GM11168 (cell line): ENCODE data around the gene MADD.

Experiments
- in situ Hi-C: fragments of 300-500 bp; cut with MboI; formaldehyde crosslinking; loops from one replicate; pipeline ENCODE4 v1.12.0; 2022; ENCODE audit warnings: low sequenced_read_pairs; ENCODE audit not compliant: unreplicated experiment

MADD gene

DNA sequence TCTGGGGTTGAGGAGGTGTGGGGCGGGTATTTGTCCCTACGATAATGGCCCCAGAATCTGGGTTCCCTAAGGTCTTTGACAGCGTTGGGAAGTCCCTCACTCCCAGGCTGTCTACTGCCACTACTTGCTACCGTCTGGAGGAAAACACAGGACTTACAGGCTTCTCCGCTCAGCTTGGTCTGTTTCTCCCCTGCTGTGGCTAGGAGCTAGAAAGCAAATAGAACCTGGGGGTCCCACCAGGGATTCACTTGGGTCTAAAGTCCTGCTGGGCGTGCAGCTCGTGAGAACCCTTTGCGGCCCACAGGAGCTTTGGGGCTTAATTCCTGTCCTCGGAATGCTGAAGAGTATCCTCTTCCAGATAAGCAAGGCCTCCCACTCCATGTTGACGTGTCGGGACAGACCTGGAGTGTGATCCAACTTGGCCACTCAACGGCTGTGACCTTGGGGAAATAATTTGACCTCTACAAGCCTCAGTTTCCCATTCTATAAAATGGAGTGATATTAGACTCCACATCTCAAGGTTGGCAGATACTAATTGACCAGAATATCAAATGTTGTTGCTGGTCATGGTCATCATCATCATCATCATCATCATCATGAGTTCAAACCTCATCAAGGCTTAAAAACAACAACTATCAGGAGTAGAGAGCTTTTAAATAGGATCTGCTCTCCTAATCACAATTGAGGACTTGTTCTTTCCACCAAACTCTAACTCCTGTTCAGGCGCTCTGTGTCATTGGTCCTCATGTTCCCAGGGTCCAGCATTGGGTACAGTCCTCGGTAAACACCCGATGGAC, 84.2 kb downstream of the MADD start:
- in situ Hi-C loops = no loop called here

DNA sequence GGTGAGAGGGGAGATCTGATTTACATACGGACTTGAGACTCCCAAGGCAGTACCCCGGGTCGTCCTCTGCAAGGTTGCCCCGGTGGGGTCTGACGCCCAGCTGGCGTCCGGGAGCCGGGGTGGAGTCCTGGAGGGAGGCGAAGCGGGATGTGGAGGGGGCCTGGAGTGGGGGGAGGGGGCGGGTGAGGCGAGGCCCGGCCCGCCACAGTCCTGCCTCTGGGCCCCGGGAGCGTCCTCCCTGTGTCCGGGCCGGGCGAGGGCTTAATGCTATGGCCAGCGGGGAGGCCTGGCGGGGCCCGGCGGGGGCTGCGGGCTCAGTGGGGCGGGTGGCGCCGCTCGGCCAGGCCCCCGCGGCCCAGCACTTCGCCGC, 85.0 kb downstream of the MADD start:
- in situ Hi-C loops = no loop called here

DNA sequence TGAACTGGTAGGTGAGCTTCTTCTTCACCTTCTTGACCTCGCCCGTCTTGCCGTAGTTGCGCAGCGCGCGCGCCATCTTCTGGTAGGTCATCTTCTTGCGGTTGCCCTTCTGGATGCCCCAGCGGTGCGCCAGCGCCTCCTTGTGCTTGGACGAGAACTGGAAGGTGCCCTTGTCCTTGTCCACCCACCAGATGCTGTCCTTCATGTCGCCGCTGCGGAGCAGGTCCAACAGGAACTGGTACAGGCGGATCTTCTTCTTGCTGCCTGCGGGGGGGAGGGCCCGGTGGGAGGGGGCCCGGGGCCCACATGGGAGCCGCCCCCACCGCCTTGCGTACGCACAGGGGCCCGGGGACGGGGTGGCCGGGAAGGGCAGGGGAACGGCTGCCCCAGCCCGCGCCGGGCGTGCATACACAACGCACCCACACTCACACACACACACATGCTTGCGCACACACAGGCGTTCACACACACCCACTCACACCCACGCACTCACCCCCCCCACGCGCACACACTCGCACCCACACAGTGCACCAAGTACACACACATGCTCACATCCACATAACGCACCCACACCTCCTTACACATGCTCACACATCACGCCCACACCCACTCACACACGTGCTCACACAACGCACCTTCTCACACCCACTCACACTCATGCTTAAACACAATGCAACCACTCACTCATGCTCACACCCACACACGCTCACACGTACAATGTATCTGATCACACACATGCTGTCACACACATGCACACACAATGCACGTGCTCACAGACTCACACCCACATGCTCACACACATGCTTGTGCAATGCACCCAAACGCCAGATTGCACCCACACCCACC, 85.6 kb downstream of the MADD start:
- in situ Hi-C loops = no loop called here

DNA sequence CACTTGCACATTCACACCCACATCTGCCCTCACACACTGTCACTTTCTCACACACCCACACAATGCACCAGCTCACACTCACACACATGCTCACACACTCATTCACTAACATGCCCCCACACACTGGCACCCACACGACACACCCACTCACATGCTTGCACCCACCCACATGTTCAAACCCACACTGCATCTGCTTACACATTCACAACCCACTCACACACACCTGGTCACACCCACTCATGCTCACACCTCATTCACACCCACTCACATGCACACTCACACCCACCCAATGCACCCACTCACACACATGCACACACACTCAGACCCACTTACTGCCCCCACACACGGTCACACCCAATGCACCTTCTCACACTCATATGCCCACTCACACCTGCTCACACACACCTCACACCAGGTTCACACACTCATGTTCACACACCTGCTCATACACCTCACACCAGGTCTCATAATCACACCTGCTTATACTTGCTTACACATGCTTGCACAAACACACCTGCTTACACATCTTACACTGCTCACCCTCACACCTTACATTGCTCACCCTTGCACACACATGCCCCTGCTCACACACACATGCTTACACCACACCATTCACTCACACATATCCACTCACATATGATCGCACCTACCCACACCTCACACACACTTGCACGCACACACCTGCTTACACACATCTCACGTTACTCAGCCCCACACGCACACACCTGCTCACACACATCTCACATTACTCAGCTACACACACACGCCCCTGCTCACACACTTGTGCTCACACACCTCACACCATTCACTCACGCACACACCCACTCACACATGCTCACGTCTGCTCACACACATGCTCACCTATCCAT, 86.4 kb downstream of the MADD start:
- in situ Hi-C loops = no loop called here

DNA sequence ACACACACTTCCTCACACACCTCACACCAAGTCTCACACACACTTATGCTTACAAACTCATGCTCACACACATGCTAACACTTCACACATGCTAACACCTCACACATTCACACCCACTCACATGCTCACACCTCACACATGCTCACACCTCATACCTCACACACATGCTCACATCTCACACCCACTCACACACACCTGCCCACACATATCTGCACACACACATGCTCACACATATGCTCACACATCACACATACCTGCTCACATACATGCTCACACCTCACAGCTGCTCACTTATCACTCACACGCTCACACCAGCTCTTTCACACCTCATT, 87.0 kb downstream of the MADD start:
- in situ Hi-C loops = no loop called here

DNA sequence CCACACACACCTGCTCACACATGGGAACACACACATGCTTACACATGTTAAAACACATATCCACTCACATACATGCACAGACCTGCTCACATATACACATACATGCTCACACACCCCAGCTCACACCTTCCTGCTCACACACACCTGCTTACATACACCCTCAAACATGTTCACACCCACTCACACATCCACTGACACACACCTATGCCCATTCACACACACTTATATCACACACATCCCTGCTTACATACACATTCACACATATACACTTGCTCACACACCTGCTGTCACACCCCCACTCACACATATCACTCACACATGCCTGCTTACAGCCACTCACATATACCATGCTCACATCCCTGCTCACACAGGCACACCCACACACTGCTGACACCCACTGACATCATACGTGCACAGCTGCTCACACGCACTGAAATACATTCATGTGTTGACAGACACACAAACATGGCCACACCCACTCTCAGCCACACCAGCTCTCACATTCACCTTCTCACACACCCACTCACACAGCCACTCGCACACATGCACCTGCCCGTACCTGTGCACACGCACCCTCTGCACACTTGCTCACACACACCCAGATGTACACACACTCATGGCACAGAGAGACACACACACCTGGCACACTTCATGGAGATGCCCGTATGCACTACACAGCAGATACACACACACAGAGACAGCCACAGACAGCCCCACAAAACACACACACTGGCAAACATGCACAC, 88.2 kb downstream of the MADD start:
- in situ Hi-C loops = no loop called here

DNA sequence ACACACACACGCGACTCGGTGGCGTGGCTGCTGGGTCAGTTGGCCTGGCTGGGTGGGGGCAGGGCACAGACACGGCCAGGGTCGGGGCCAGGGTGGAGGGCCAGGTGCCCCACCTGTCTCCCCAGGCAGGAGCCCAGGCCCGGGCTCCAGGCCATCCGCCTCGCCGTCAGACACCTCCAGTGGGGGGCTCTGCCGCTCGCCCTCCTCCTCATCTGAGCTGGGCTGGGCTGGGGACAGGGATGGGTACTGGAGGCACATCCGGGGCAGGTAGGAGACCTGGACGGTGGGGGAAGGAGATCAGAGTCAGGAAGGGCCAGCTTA, 88.8 kb downstream of the MADD start:
- in situ Hi-C loops = no loop called here

DNA sequence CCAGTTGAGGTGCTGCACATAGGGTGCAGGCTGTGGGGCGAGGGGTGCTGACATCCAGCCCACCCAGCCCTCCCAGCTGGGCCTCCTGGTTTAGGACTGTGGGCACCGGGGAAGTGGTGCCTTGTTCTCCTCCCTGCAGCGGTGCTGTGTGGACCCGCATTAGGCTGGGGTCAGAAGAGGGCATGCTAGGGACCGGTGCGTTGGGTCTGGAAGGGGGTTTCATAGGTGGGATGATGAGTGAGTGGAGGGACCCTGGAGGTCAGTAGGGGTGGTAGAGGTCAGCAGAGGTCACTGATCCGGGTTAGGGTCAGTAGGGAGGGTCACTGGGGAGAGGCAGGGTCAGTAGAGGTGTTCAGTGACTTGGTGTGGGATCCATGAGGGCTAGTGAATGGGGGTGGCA, 89.2 kb downstream of the MADD start:
- in situ Hi-C loops = no loop called here

DNA sequence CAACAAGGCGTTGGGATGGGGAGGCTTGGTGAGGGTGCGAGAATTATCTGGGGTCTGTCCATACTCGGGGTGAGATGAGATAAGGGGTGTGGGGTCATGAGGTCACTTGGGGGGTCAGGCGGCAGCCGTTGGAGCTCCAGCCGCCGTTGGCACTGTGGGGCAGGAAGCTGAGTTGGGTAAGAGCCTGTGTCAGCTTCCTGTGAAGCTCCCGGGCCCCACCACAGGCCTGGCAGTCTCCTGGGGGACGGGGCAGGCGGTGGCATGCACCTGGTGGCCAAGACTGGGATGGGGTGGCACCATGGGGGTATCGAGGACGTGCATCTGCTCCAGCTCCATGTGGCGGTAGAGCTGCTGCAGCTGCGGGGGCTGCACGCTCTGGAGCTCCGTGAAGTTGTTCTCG, 89.7 kb downstream of the MADD start:
- in situ Hi-C loops = no loop called here

DNA sequence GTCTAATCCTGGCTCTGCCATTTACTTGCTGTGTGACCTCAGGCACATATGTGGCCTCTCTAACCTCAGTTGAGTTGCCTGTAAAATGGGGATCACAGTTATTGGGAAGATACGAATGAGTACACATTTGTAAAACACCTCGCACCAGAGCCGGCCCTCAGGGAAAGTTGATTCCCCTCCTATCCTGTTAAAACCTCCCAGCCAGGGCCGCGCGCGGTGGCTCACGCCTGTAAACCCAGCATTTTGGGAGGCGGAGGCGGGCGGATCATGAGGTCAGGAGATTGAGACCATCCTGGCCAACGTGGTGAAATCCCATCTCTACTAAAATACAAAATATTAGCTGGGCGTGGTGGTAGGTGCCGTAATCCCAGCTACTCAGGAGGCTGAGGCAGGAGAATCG, 90.4 kb downstream of the MADD start:
- in situ Hi-C loops = no loop called here

DNA sequence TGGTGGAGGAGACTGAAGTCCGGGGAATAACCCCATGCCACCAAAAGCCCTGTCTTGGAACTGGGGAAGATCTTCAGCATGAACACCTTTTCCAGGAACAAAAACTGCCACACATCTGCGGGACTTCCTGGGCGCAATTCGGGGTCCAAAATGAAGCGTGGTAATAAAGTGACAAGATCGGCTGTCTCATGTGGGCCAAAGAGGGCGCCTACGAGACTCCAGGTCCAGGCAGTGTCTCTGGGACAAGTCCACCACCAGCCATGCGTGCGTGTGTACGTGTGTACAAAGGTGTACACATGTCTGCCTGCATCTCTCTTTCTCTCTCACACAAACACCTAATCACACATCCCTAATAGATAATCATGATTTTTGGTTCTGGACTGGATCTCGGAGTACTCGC, 91.5 kb downstream of the MADD start:
- in situ Hi-C loops = no loop called here

DNA sequence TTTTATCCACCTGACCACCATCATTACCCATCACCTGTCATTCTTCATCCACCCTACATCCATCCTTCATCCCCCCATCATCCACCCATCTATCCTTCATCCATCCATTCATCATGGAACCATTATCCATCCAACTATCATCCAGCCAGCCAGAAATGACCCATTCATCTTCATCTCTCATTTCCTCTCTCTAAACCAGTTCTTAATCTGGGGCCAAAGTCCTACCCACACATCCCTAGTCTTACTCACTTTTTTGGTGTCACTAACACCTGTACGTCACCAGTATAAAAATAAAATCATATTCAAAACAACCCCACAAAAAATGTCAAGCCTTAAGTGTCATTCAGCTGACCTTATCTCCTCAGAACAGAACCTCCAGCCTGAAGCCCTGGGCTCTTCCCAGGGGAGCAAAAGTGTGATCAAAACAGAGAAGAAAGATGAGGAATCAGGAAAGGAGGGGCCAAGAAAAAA, 96.1 kb downstream of the MADD start:
- in situ Hi-C loops = no loop called here

DNA sequence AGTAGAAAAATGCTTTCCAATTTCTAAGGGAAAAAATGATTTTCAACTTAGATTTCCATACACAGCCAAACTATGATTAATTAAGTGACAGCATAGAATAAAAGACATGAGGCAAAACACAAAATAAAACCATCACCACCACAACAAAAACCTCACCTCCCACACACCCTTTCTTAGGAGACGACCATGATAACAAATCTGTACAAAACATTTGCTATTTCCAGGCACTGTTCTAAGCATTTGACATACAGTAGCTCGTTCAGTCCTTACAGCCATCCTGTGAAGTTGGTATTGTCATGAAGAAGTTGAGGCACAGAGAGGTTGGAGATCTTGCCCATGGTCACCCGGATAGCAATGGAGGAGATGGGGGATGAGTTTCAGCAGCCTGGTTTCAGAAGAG, 99.7 kb downstream of the MADD start:
- in situ Hi-C loops = no loop called here

DNA sequence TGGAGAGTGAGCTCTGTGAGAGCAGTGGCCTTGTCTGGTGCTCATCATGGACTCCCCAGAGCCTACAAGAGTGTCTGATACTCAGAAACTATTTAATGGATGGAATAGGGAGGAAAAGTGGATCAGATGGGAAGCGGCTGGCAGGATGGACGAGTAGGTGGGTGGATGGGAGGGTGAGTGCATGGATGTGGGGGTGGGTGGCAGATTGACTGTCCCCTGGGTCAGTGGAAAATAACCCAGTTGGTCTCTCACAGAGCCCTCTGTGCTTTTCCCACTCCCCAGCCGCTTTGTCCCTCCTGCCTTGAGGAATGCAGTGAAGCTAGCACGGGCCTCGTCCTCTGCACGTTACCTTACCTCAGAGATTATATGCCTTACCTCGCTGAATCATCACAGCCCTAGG, 102.5 kb downstream of the MADD start:
- in situ Hi-C loops = no loop called here

DNA sequence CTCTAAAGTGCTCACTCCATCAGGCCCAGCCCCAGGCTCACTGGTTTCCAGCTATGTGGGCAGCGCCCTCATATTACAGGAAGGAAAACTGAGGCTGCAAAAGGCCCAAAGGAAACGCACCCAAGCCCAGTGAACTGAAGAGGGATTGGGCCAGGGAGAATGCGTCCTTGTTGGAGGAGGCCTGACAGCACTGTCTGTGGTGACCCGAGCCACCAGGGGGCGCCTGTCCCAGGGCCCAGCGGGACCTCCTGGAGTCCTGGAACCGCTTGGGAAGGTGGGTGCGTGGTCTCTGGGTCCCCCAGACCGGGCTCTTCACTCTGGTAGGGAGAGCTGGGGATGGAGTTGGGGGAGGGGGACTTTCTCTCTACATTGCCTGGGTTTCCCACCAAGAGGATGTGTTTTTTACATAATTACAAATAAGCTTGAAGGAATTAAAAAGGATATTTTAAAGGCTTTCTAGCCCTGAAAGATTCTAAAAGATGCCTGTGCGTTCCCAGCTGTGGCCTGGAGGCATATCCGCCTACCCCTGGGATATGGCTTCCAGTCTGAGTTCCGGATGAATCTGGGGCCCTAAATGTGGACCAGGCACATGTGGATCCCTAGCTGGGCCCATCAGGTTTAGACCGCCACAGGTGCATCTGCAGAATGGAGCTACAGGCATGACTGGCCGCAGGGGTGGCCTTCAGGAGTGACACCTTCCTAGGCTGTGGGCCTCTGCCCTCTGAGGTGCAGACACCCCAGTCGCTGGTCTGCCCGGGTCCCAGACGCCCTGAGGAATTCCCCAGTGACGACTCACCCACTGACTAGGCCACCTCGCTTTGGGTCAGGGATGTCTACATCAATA, 104.2 kb downstream of the MADD start:
- in situ Hi-C loops = no loop called here

DNA sequence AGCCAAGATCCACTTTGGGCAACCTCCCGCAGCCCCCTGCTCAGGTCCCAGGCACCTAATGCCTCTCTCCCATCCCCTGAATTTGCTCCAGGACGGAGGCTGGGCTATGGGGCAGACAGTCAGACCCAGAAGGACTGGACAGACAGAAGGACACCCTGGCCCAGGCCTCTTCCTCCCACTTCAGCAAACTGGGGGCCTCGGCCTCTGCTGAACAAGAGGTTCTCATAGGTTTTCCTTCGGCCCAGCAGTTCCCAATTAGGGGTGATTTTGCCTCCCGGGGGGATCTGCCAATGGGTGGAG, 104.7 kb downstream of the MADD start:
- in situ Hi-C loops = no loop called here

DNA sequence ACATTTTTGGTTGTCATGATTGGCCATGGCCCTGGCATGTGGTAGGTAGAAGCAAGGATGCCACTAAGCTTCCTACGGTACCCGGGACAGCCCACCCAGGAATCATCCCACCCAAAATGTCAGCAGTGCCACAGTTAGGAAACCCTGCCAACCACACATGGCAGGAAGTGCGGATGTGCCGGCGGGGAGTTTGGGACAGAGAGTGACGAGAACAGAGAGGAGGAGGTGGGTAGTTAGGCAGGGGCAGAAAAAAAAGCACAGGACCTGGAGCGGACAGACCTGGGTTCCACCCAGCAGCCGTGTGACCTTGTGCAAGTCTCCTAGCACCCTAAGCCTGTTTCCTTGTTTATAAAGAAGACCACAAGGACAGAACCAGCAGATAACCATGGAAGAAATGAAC, 105.1 kb downstream of the MADD start:
- in situ Hi-C loops = no loop called here

DNA sequence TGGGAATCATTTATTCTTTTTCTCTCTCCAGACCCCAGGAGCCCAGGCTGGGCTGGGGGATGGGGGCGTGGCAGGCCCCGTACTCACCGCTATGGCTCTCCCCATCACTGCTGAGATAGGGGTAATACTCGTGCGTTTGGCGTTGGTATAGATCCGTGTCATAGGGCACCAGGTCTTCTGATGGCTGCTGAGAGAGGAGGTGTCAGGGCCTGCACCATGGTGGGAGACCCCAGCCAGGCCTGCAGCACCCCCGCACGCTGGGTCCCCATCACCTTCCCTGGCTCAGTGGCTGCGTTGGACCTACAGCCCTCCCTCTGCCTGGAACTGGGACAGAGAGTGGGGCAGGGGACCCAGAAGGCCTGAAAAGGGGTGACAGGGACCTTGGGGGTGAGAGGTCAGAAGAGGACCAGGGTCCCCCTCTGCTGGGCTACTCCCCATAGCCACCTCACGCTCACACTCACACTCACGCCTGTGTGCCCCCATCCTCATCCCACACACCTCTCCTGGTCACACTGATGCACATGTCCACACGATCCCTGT, 105.7 kb downstream of the MADD start:
- in situ Hi-C loops = no loop called here

DNA sequence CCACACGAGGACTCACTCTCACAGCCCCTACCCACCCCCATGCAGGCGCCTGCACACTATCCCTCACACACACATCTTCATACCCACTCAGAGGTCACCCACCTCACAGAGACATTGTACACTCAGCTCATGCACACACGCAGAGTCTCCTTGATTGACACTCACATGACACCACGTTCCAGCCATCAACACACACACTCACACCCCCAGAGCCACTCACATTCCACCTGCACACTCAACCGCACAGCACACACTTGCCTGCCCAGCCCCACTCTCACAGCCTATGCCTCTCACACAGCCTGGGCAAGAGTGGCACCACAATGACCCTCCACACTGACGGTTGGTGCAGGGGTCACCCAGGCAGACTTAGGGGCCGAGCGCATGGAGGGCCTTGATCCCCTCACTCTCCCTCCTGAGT, 106.2 kb downstream of the MADD start:
- in situ Hi-C loops = no loop called here
